Parathyroid adenoma (tissue), 2 donors: ENCODE results near the gene INPP5A.

ENCODE experiments used
- H2AFZ ChIP-seq: fragments of 300-600 bp; sonication (generic); one replicate; pipeline ENCODE4 v1.7.0; 2017; ENCODE audit warnings: antibody characterized with exemption, mild to moderate bottlenecking
- H3K27ac ChIP-seq: fragments of 300-600 bp; sonication (generic); one replicate; pipeline ENCODE4 v1.7.0; 2017
- H3K27me3 ChIP-seq: fragments of 300-600 bp; sonication (generic); one replicate; pipeline ENCODE4 v1.7.0; 2017; ENCODE audit warnings: low read length; ENCODE audit not compliant: control insufficient read depth, insufficient read depth
- H3K36me3 ChIP-seq: fragments of 300-600 bp; sonication (generic); one replicate; pipeline ENCODE4 v1.7.0; 2017; ENCODE audit warnings: low read length; ENCODE audit not compliant: control insufficient read depth, insufficient read depth
- H3K4me1 ChIP-seq: fragments of 300-600 bp; sonication (generic); one replicate; pipeline ENCODE4 v1.7.0; 2017; ENCODE audit warnings: control low read depth
- H3K4me2 ChIP-seq: fragments of 300-600 bp; sonication (generic); one replicate; pipeline ENCODE4 v1.7.0; 2017; ENCODE audit warnings: low read length
- H3K4me3 ChIP-seq: fragments of 300-600 bp; sonication (generic); one replicate; pipeline ENCODE4 v1.7.0; 2017; ENCODE audit warnings: low read depth, low read length
- H3K79me2 ChIP-seq: fragments of 300-600 bp; sonication (generic); one replicate; pipeline ENCODE4 v1.7.0; 2017; ENCODE audit warnings: control low read depth
- H3K9ac ChIP-seq: fragments of 300-600 bp; sonication (generic); one replicate; pipeline ENCODE4 v1.7.0; 2017; ENCODE audit warnings: mild to moderate bottlenecking
- H3K9me3 ChIP-seq: fragments of 300-600 bp; sonication (generic); one replicate; pipeline ENCODE4 v1.7.0; 2017; ENCODE audit warnings: low read length; ENCODE audit not compliant: control insufficient read depth
- CTCF ChIP-seq: fragments of 300-600 bp; sonication (generic); IDR thresholded peaks from one replicate; pipeline ENCODE4 v1.7.0; 2017; ENCODE audit warnings: antibody characterized with exemption, mild to moderate bottlenecking
- donor health status: primary hyperparathyroidism.

Gene INPP5A

GRCh38 chr10:132665946-132666704, 128.5 kb downstream of the INPP5A start:
- no peaks in the 10 kb centered on the region for H3K9me3 ChIP-seq
- H3K27ac ChIP-seq: no peak overlapping the region
- no peak overlapping the region for H3K9ac ChIP-seq
- H3K4me1 ChIP-seq: no peaks in the 10 kb centered on the region
- no peaks in the 10 kb centered on the region for H3K27me3 ChIP-seq
- TF ChIP-seq CTCF: no peak
- no peak overlapping the region for H3K4me3 ChIP-seq
- peaks cover 2% of the 10 kb centered on the region for H3K79me2 ChIP-seq
- no peak overlapping the region for H3K4me2 ChIP-seq
- no peak overlapping the region for H2AFZ ChIP-seq
- H3K36me3 ChIP-seq: no peaks in the 10 kb centered on the region

- H3K36me3 ChIP-seq: no peaks in the 10 kb centered on the region
- no peak overlapping the region for H3K4me2 ChIP-seq
- no peak overlapping the region for H3K9ac ChIP-seq
- no peak overlapping the region for H3K27ac ChIP-seq
- H3K9me3 ChIP-seq: no peaks in the 10 kb centered on the region
- H3K79me2 ChIP-seq: peaks cover 5% of the 10 kb centered on the region
- TF ChIP-seq CTCF: no peak
- H3K4me1 ChIP-seq: no peaks in the 10 kb centered on the region
- H3K27me3 ChIP-seq: no peaks in the 10 kb centered on the region
- no peak overlapping the region for H2AFZ ChIP-seq
- H3K4me3 ChIP-seq: no peak overlapping the region
Observed at GRCh38 chr10:132666705-132667341, 129.2 kb downstream of the INPP5A start.

GRCh38 chr10:132667342-132668047, 129.9 kb downstream of the INPP5A start:
- H3K9ac ChIP-seq: no peak overlapping the region
- no peak overlapping the region for H3K4me3 ChIP-seq
- peaks cover 9% of the 10 kb centered on the region for H3K79me2 ChIP-seq
- H3K36me3 ChIP-seq: no peaks in the 10 kb centered on the region
- no peak for TF ChIP-seq CTCF
- no peaks in the 10 kb centered on the region for H3K4me1 ChIP-seq
- H2AFZ ChIP-seq: no peak overlapping the region
- H3K9me3 ChIP-seq: no peaks in the 10 kb centered on the region
- no peaks in the 10 kb centered on the region for H3K27me3 ChIP-seq
- H3K27ac ChIP-seq: no peak overlapping the region
- H3K4me2 ChIP-seq: no peak overlapping the region

- Histone ChIP-seq H3K27ac (no peak overlapping the region), H3K36me3 (no peaks in the 10 kb centered on the region), H3K9me3 (no peaks in the 10 kb centered on the region), H3K9ac (no peak overlapping the region), H3K4me3 (no peak overlapping the region), H2AFZ (no peak overlapping the region), H3K4me1 (no peaks in the 10 kb centered on the region), H3K4me2 (no peak overlapping the region), H3K79me2 (peaks cover 10% of the 10 kb centered on the region), H3K27me3 (no peaks in the 10 kb centered on the region)
- TF ChIP-seq CTCF: no peak
Observed at GRCh38 chr10:132668048-132668394, 130.4 kb downstream of the INPP5A start.
